Measurements from ENCODE around the gene TNKS1BP1. TPM values are rescaled to one million over a fixed set of nuclear protein-coding genes. Genes with fewer than 3 reads are reported as not detected.

Gene TNKS1BP1
- polyA plus RNA-seq, 2 of the 4 experiments (the other 2 are of a cell fraction): 35.0 to 53.1 TPM

DNA sequence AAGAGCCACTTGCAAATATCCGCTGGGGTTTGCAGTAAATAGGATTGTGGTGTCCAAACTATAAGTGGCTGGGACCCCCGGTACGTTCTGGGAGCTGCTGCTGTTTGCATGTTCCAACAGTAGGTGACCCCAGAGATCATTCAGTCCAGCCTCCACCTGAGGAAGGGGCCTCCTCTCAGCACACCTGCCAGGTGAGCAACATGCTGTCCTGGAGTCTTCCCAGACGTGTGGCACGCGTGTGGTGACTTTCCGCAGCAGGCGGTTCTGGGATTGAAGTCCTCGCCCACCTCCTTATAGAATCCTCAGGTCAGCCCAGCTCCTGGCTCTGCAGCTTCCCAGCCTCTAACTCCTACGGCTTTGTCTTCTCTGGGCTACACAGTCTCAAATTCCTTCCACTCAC is 20.1 kb upstream of the TNKS1BP1 start (continued):
- TF ChIP-seq, protein P1, sequence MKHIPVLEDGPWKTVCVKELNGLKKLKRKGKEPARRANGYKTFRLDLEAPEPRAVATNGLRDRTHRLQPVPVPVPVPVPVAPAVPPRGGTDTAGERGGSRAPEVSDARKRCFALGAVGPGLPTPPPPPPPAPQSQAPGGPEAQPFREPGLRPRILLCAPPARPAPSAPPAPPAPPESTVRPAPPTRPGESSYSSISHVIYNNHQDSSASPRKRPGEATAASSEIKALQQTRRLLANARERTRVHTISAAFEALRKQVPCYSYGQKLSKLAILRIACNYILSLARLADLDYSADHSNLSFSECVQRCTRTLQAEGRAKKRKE (CRISPR knock-in tag; IDR thresholded peaks at IDR 0.05; ENCODE audit: low read depth): no peak

DNA sequence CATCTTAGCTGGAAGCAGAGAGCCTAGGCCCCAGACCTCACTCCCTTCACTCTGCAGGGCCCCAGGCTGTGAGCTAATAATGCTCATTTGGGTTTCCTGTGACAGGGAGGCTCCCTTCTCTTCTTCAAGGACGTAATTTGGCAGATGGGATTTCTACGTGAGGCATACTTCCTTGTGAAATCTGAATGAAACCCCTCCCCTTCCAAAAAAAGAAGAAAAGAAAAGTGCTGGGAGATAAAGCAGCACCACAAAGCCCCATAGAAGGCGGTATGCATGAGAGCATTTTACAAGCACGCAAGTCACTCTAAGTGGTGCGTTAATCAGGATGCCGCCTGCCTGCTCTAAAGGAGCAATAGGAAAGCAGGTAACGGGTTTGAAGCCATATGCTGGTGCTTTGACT is 19.1 kb upstream of the TNKS1BP1 start:
- ChIA-PET POLR2A (no interaction called here), CTCF (interaction anchor here (0.5 to 13.0 kb wide), 10 partner anchors 14 to 1170 kb away, joined by 3 to 139 read pairs (median 16); partner anchors contain the start of gene TIMM10)
- 87% methylated on average over 7 of the region's 7 CpGs for WGBS (ENCODE audit: missing lambda C conversion rate)
- Histone ChIP-seq H3K27ac (no peak overlapping the region), H3K4me3 (no peak overlapping the region), H3K9me3 (no peaks in the 10 kb centered on the region), H3K4me1 (peaks cover 12% of the 10 kb centered on the region), H3K4me2 (no peak overlapping the region)
- TF ChIP-seq, protein P2, sequence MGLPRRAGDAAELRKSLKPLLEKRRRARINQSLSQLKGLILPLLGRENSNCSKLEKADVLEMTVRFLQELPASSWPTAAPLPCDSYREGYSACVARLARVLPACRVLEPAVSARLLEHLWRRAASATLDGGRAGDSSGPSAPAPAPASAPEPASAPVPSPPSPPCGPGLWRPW (IDR thresholded peaks at IDR 0.05): no peak
- TF ChIP-seq FOSB (CRISPR knock-in tag; IDR thresholded peaks at IDR 0.05) (no peak), HDAC2 (IDR thresholded peaks at IDR 0.05) (no peak), PHF8 (IDR thresholded peaks at IDR 0.05; ENCODE audit: borderline replicate concordance, low read depth) (no peak), ESRRA (IDR thresholded peaks at IDR 0.05; ENCODE audit: borderline replicate concordance, low read length) (no peak), EHF (CRISPR knock-in tag; IDR thresholded peaks at IDR 0.05) (no peak)
- TF ChIP-seq, protein P3, sequence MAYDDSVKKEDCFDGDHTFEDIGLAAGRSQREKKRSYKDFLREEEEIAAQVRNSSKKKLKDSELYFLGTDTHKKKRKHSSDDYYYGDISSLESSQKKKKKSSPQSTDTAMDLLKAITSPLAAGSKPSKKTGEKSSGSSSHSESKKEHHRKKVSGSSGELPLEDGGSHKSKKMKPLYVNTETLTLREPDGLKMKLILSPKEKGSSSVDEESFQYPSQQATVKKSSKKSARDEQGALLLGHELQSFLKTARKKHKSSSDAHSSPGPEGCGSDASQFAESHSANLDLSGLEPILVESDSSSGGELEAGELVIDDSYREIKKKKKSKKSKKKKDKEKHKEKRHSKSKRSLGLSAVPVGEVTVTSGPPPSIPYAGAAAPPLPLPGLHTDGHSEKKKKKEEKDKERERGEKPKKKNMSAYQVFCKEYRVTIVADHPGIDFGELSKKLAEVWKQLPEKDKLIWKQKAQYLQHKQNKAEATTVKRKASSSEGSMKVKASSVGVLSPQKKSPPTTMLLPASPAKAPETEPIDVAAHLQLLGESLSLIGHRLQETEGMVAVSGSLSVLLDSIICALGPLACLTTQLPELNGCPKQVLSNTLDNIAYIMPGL (CRISPR knock-in tag; IDR thresholded peaks at IDR 0.05; ENCODE audit: borderline replicate concordance): no peak
- FAIRE-seq (no peak), ATAC-seq (no peak), DNase-seq (ENCODE audit: low read depth in 1 of 2, low spot score in 1 of 2) (no peak)

DNA sequence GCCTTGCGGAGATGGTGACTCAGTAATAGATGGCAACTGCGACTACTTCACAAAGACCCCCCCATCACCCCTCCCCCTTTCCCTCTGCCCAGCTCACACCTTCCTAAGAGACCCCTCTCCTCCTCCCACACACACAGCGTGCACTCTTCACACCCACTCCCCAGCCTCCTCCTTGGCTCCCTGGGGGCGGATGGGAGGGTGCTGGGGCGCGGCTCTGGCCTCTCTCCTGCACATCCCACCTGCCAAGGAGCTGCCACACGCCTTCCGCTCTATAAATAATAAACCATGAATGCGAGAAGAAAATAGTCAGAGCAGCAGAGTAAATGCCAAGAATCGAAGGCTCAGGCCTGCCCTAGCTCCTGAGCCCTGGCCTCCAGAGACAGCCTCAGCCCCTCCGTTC is 17.9 kb upstream of the TNKS1BP1 start:
- H3K4me3 ChIP-seq: no peak overlapping the region
- H3K9me3 ChIP-seq: no peaks in the 10 kb centered on the region
- ATAC-seq (no peak), FAIRE-seq (no peak), DNase-seq (ENCODE audit: low read depth in 1 of 2, low spot score in 1 of 2) (no peak)
- 0 out of 6 replicates have a peak overlapping the region, but pooled peaks of 1 of the 2 experiments have one; percentile 10 for H3K27ac ChIP-seq
- 85% methylated on average over 11 of the region's 11 CpGs for WGBS (ENCODE audit: missing lambda C conversion rate)
- POLR2A ChIA-PET: no interaction called here
- CTCF ChIA-PET: interaction anchor here (1.1 to 13.0 kb wide), 11 partner anchors 115 to 1171 kb away, joined by 3 to 139 read pairs (median 6); partner anchors contain the start of genes TIMM10 and UBE2L6
- TF ChIP-seq CHD2 (IDR thresholded peaks at IDR 0.05; ENCODE audit: low read length, partially characterized antibody) (no peak), ZFP36 (IDR thresholded peaks at IDR 0.05; ENCODE audit: borderline replicate concordance, partially characterized antibody) (no peak), HOXB5 (CRISPR knock-in tag; IDR thresholded peaks at IDR 0.05) (no peak), EHF (CRISPR knock-in tag; IDR thresholded peaks at IDR 0.05) (no peak), SMC3 (IDR thresholded peaks at IDR 0.05) (no peak), TFCP2L1 (CRISPR knock-in tag; IDR thresholded peaks at IDR 0.05) (no peak), CHD4 (IDR thresholded peaks at IDR 0.05; ENCODE audit: borderline replicate concordance) (no peak), ESRRA (IDR thresholded peaks at IDR 0.05; ENCODE audit: borderline replicate concordance, low read length) (no peak), ZSCAN20 (CRISPR knock-in tag; IDR thresholded peaks at IDR 0.05) (no peak), CBX2 (IDR thresholded peaks at IDR 0.05; ENCODE audit: borderline replicate concordance, low read depth) (no peak), RFX5 (IDR thresholded peaks at IDR 0.05) (no peak), HOXB13 (CRISPR knock-in tag; IDR thresholded peaks at IDR 0.05; ENCODE audit: low read depth) (no peak), CBX8 (IDR thresholded peaks at IDR 0.05) (no peak), GATA3 (IDR thresholded peaks at IDR 0.05; ENCODE audit: borderline replicate concordance) (no peak), FOXS1 (CRISPR knock-in tag; IDR thresholded peaks at IDR 0.05) (no peak)
- TF ChIP-seq, protein P4, sequence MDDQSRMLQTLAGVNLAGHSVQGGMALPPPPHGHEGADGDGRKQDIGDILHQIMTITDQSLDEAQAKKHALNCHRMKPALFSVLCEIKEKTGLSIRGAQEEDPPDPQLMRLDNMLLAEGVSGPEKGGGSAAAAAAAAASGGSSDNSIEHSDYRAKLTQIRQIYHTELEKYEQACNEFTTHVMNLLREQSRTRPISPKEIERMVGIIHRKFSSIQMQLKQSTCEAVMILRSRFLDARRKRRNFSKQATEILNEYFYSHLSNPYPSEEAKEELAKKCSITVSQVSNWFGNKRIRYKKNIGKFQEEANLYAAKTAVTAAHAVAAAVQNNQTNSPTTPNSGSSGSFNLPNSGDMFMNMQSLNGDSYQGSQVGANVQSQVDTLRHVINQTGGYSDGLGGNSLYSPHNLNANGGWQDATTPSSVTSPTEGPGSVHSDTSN (IDR thresholded peaks at IDR 0.05): no peak
- H3K4me2 ChIP-seq: no peak overlapping the region
- peaks cover 6% of the 10 kb centered on the region for H3K4me1 ChIP-seq

Data from A549 (cell line).